BE2C (cell line): ENCODE data around the gene KRTAP9-4.
"Not testable (repeated sequence)": the region's sequence is repeated elsewhere in the genome, so short reads cannot be mapped to it uniquely, and the experiment has no call there.

Experiments
- DNase-seq: peaks from one replicate; pipeline ENCODE4 v3.0.0-alpha.2; 2020
- H3K27me3 ChIP-seq: fragments of 250-450 bp; sonication (Bioruptor Pico); 2 replicates; pipeline ENCODE4 v1.5.1; 2020; ENCODE audit warnings: mild to moderate bottlenecking
- H3K36me3 ChIP-seq: fragments of 250-450 bp; sonication (Bioruptor Pico); 2 replicates; pipeline ENCODE4 v1.5.1; 2020; ENCODE audit warnings: mild to moderate bottlenecking
- H3K4me1 ChIP-seq: fragments of 250-450 bp; sonication (Bioruptor Pico); 2 replicates; pipeline ENCODE4 v1.5.1; 2020
- H3K4me3 ChIP-seq: 2 replicates; pipeline ENCODE4 v1.5.1; 2011; ENCODE audit warnings: low read depth, low read length
- H3K9me3 ChIP-seq: fragments of 250-450 bp; sonication (Bioruptor Pico); 2 replicates; pipeline ENCODE4 v1.5.1; 2020
- CTCF ChIP-seq: IDR thresholded peaks from 2 replicates; pipeline ENCODE4 v1.5.1; 2012; ENCODE audit warnings: mild to moderate bottlenecking, low read depth, low read length

Gene KRTAP9-4

GRCh38 chr17:41256291-41256685 lies 6.8 kb downstream of the KRTAP9-4 start:
- no peak for TF ChIP-seq CTCF
- Histone ChIP-seq H3K27me3 (peaks cover 71% of the 10 kb centered on the region), H3K36me3 (no peaks in the 10 kb centered on the region), H3K4me1 (no peaks in the 10 kb centered on the region), H3K4me3 (no peak overlapping the region), H3K9me3 (no peaks in the 10 kb centered on the region)
- DNase-seq = no peak

- DNase-seq = no peak
- Histone ChIP-seq H3K36me3 (no peaks in the 10 kb centered on the region), H3K9me3 (no peaks in the 10 kb centered on the region), H3K4me3 (no peak overlapping the region), H3K27me3 (peaks cover 63% of the 10 kb centered on the region), H3K4me1 (no peaks in the 10 kb centered on the region)
- no peak for TF ChIP-seq CTCF
Measured at GRCh38 chr17:41258406-41258805, 8.9 kb downstream of the KRTAP9-4 start.

GRCh38 chr17:41263212-41263611 lies 13.7 kb downstream of the KRTAP9-4 start:
- H3K4me3 ChIP-seq = no peak overlapping the region
- peaks cover 27% of the 10 kb centered on the region for H3K27me3 ChIP-seq
- no peaks in the 10 kb centered on the region for H3K4me1 ChIP-seq
- no peak for TF ChIP-seq CTCF
- no peaks in the 10 kb centered on the region for H3K36me3 ChIP-seq
- no peaks in the 10 kb centered on the region for H3K9me3 ChIP-seq
- DNase-seq = no peak

GRCh38 chr17:41264599-41264998 lies 15.1 kb downstream of the KRTAP9-4 start:
- DNase-seq = no peak
- TF ChIP-seq CTCF = no peak

GRCh38 chr17:41265078-41265477 lies 15.6 kb downstream of the KRTAP9-4 start, which contains the start of gene KRTAP9-6:
TSS of gene KRTAP9-6 (plus strand) at chr17:41265378. CDS start at chr17:41265378, 0 bp downstream.
- DNase-seq = no peak
- no peaks in the 10 kb centered on the region for H3K4me1 ChIP-seq
- H3K9me3 ChIP-seq = no peaks in the 10 kb centered on the region
- no peaks in the 10 kb centered on the region for H3K36me3 ChIP-seq
- H3K27me3 ChIP-seq = peaks cover 18% of the 10 kb centered on the region
- TF ChIP-seq CTCF = no peak
- H3K4me3 ChIP-seq = no peak within 1 kb of the TSS

More at GRCh38 chr17:41264599-41264998, 15.1 kb downstream of the KRTAP9-4 start:
- no peaks in the 10 kb centered on the region for H3K9me3 ChIP-seq
- no peaks in the 10 kb centered on the region for H3K4me1 ChIP-seq
- no peaks in the 10 kb centered on the region for H3K36me3 ChIP-seq
- H3K27me3 ChIP-seq = peaks cover 18% of the 10 kb centered on the region
- no peak overlapping the region for H3K4me3 ChIP-seq

GRCh38 chr17:41267711-41268110 lies 18.2 kb downstream of the KRTAP9-4 start:
- H3K4me1 ChIP-seq = no peaks in the 10 kb centered on the region
- no peaks in the 10 kb centered on the region for H3K36me3 ChIP-seq
- H3K9me3 ChIP-seq = no peaks in the 10 kb centered on the region
- DNase-seq = no peak
- no peak for TF ChIP-seq CTCF
- H3K4me3 ChIP-seq = no peak overlapping the region
- peaks cover 9% of the 10 kb centered on the region for H3K27me3 ChIP-seq

- not testable (repeated sequence) for H3K27me3 ChIP-seq, H3K4me3 ChIP-seq, DNase-seq, H3K9me3 ChIP-seq, H3K36me3 ChIP-seq, H3K4me1 ChIP-seq
Measured at GRCh38 chr17:41271323-41271722, 21.8 kb downstream of the KRTAP9-4 start.
